HG02943 (cell line): ENCODE data around the gene SYCE1.
"Not testable (repeated sequence)": the region's sequence is repeated elsewhere in the genome, so short reads cannot be mapped to it uniquely, and the experiment has no call there.

Experiments
- ATAC-seq: cut with Tn5 transposase; IDR thresholded peaks from one replicate; pipeline ENCODE4 v1.9.1; 2021; ENCODE audit warnings: mild to moderate bottlenecking, low read depth, moderate library complexity; ENCODE audit not compliant: unreplicated experiment

SYCE1 gene

DNA sequence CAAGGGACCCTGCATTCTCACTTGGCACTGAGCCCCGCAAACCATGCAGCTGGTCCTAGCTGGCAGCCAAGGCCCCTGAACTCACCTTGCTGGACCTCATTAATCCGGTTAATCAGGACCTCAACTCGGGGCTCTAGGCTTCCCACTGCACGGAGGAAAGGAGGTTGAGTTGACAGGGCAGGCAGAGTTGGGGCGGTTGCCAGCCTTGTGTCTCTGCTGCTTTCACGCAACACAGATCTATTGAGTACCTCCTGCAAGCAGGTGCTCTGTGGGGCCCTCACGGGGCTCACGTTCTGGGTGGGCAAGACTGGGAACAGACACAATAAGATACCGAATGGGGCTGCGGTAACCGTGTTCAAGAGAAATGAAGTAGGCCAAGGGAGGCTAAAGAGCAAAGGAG lies 6.2 kb downstream of the SYCE1 start:
- ATAC-seq, result no peak

DNA sequence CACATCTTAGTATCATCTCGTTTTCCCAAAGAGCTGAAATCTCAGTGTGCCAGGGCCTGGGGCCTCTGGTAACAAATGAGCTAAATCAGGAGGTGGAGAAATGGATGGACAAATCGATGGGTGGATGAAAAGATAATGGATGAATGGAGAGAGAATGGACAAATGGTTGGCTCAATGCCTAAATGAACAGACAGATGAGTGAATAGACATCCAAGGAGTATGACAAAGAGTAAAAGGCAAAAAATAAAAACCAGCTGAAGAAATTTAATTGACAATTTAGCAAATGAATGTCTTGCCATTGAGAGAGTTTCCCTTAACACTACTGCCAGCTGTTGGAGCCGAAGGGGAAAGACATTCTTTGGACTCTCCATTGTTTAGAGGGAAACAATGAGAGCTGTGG lies 8.0 kb downstream of the SYCE1 start:
- no peak for ATAC-seq

- no peak for ATAC-seq
Observed at GRCh38 chr10:133555521-133555920, 9.9 kb downstream of the SYCE1 start.

- ATAC-seq, result no peak
Observed at GRCh38 chr10:133554600-133554999, 10.8 kb downstream of the SYCE1 start.

- no peak for ATAC-seq
Observed at GRCh38 chr10:133544506-133544905, 20.9 kb downstream of the SYCE1 start.

GRCh38 chr10:133541441-133541975 lies 23.9 kb downstream of the SYCE1 start:
- not testable (repeated sequence) for ATAC-seq

GRCh38 chr10:133537546-133538545 lies 27.5 kb downstream of the SYCE1 start:
- no peak for ATAC-seq

GRCh38 chr10:133536198-133536597 lies 29.2 kb downstream of the SYCE1 start:
- no peak for ATAC-seq

GRCh38 chr10:133534417-133534816 lies 31.0 kb downstream of the SYCE1 start:
- no peak for ATAC-seq

DNA sequence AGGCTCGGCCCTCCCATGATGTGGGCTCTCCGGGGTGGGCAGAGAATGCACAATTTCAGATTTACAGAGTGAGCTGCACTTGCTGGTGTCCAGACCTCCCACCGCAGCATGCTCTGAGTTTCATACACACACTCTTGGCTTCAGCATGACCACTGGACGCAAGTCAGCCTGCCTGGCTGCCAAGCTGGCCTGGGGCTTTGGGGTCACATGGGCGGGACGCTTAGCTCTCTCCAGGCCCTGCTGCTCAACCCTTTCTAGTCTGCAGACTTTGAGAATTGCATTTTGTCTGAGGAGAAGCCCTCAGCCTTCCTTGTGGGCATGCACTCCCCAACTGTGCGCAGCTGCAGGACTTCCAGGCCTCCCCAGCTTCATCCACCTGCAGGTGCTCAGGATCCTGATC lies 32.5 kb downstream of the SYCE1 start:
- ATAC-seq, result no peak

DNA sequence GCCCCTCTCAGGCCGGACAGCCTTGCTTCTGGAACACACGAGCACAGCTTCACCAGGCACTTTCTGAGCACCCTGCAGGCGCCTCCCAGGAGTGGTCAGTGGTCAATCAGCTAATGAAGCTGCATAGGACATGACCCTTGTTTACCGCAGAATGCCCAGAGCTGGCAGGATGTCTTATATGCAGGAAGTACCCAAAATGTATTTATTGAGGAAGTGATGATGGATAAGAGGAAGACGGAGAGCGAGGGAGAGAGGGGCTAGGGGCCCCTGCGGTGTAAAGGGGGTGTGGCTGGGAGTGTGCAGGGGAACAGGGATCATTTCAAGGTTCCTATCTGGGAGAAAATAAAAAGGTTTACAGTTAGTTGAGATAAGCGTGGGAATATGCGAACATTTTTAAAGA lies 34.9 kb downstream of the SYCE1 start:
- no peak for ATAC-seq

GRCh38 chr10:133529576-133529946 lies 35.8 kb downstream of the SYCE1 start:
- ATAC-seq, result no peak

DNA sequence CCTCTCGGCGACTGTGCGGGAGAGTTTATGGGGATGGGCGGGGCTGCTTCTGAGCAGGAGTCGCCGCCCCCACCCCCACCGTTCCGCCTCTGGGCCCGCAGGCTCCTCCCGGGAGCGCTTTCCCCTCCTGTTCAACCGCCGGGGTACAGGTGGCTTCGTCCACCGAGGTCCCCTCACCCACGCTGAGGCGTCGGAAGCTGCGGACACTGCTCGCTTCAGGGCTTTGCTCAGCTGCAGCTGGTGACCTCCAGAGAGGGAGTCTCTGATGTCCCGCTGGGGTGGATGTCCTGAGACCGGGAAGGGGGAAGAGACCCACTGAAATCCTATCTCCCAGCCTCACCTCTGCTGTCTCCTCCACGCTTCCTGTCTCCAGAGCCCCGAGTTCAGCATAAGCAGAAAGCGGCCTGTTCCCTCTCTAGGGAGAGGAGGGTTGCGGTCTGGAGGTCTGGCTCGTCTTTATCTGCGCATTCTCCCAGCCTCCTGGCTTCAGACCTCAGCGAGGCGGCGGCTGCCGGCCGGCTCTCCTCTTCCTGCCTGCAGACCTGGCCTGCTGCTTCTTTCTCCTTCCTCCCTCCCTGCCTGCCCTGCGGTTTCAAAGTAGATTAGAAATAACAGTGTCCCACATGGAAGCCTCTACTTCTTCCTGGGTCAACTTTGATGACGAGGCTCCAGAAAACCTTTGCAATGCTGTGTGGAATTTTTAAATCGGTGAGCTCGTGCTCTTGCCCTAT lies 36.4 kb downstream of the SYCE1 start:
- no peak for ATAC-seq

DNA sequence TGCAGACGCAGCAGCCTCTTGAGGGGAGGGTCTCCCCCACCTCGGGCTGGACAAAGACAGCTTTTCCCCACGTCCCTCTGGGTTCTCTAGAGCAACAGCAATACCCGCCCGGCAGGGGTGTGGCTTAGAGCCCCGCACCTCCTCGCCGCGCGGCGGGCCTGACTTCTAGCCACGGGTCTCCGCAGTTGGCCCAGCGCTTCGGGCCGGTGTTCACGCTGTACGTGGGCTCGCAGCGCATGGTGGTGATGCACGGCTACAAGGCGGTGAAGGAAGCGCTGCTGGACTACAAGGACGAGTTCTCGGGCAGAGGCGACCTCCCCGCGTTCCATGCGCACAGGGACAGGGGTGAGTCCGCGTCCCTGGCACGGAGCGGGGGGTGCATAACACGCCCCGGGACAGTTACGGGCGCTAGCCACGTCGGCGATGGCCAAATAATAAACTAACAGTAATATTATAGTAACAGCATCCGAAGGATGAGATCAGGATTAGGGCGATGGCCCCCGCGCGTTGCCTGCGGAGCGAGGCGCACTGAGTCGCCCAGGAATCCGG lies 37.0 kb downstream of the SYCE1 start:
- ATAC-seq, result no peak

DNA sequence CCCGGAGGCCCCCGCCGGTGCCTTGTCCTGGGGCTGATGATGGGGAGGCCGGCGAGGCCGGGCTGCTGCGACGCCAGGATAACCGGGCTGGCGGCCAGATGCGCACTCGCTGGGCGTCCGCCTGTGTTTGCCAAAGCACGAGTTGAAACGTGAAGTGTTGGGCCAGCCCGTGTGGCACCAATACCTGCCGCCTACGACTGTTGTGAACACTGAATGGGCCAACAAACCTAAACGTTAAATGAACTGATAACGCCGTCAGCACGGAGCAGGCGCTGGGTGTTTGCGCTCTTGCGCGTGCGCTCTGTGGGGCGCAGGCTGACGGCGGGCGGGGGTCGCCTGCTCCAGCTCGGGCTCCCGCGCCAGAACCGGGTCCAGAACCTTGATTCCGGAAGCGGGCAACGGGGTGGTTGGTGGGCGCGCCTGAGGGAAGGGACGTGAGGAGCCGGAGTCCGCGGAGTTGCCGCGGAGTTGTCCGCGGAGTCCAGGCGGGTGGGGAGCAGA lies 37.6 kb downstream of the SYCE1 start:
- no peak for ATAC-seq

DNA sequence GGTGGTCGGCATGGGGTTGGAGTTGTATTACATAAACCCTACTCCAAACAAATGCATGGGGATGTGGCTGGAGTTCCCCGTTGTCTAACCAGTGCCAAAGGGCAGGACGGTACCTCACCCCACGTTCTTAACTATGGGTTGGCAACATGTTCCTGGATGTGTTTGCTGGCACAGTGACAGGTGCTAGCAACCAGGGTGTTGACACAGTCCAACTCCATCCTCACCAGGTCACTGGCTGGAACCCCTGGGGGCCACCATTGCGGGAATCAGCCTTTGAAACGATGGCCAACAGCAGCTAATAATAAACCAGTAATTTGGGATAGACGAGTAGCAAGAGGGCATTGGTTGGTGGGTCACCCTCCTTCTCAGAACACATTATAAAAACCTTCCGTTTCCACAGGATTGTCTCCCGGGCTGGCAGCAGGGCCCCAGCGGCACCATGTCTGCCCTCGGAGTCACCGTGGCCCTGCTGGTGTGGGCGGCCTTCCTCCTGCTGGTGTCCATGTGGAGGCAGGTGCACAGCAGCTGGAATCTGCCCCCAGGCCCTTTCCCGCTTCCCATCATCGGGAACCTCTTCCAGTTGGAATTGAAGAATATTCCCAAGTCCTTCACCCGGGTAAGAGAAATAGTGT lies 38.3 kb downstream of the SYCE1 start, which contains the start of gene CYP2E1:
TSS of gene CYP2E1 (plus strand) at position 407 of the 632 bp plus-strand sequence. CDS start at position 440, 33 bp downstream.
- no peak for ATAC-seq

DNA sequence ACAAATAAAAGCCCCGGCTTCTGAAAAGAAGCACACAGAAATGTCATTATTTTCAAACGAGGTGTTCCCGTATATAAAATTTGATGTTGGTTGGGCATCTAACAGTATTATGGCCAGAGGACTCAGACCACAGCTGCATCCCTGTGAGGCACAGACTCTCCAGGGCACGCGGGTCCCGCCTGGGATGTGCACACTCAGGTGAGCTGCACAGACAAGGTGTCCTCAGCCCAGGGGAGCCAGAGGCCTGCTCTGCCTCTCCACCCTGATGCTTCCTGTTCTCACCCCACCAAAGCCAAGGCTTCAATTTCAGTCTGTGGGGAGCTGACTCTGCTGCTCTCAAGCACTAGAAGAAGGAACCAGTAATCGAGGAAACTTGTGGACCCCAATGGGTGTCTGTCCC lies 39.9 kb downstream of the SYCE1 start:
- ATAC-seq, result no peak

DNA sequence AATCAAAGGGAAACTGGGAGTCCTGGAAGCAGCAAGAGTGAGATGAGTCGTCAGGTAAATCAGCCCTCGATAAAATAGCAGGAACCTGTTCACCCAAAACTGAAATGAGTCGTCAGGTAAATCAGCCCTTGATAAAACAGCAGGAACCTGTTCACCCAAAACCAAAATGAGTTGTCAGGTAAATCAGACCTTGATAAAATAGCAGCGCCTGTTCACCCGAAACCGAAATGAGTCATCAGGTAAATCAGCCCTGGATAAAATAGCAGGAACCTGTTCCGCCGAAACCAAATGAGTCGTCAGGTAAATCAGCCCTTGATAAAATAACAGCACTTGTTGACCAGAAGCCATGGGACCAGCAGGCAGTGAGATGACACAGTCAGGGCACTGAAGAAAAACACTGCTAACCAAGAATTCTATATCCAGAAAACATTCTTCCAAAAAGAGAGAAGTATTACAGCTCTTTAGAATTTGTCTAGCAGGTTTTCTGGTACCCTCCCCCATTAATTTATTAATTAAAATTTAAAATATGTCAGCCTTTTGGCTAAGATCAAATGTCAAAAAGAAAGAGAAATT lies 41.7 kb downstream of the SYCE1 start:
- ATAC-seq, result no peak

DNA sequence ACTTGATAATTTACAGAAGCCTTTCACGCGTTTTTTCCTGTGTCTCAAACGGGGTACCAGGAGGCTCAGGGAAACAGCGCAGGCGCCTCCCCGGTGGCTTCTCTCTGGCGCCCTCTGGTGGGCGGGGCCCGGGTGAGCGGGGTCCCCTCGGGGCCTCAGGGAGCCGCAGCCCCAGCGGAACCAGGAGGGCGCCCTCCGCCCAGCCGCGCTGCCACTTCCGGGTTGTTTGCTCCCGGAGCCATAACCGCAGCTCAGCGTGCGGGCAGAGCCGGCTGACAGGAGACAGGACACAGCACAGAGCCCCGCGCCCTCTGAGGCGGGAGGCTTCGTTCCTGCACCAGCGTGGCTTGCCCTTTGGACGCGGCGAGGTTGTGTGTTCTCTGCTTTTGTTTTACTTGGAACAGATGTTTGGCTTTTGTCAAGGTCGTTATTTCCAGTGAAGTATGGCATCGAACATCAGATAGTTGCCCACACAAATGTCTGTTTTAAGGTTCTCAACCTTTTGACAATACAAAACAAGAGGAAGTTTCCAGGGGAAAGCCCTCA lies 45.1 kb downstream of the SYCE1 start:
- ATAC-seq, result peak; percentile 85

- ATAC-seq, result not testable (repeated sequence)
Observed at GRCh38 chr10:133518517-133518916, 46.9 kb downstream of the SYCE1 start.
